SJSA1 (cell line): ENCODE results near the gene MTA1. TPM values are rescaled to one million over a fixed set of nuclear protein-coding genes. Genes with fewer than 3 reads are reported as not detected.

Experiments
- DNase-seq, 2 experiments: peaks; one replicate each; pipeline ENCODE4 v3.0.0-alpha.2; 2015 to 2020; ENCODE audit warnings: low spot score in 2 of 2, low read depth in 1 of 2
- H3K27ac ChIP-seq: fragments of 250-450 bp; sonication (Bioruptor Pico); 2 replicates; pipeline ENCODE4 v1.5.1; 2020; ENCODE audit warnings: mild to moderate bottlenecking, moderate library complexity
- H3K27me3 ChIP-seq: fragments of 250-450 bp; sonication (Bioruptor Pico); replicated peaks from 2 replicates; pipeline ENCODE4 v1.5.1; 2020; ENCODE audit warnings: mild to moderate bottlenecking, moderate library complexity
- H3K36me3 ChIP-seq: fragments of 250-450 bp; sonication (Bioruptor Pico); 2 replicates; pipeline ENCODE4 v1.5.1; 2020; ENCODE audit warnings: mild to moderate bottlenecking
- H3K4me1 ChIP-seq: fragments of 250-450 bp; sonication (Bioruptor Pico); replicated peaks from 2 replicates; pipeline ENCODE4 v1.6.1; 2021; ENCODE audit warnings: mild to moderate bottlenecking
- H3K4me3 ChIP-seq: fragments of 250-450 bp; sonication (Bioruptor Pico); 2 replicates; pipeline ENCODE4 v1.5.1; 2020; ENCODE audit warnings: mild to moderate bottlenecking
- H3K9me3 ChIP-seq: fragments of 250-450 bp; sonication (Bioruptor Pico); replicated peaks from 2 replicates; pipeline ENCODE4 v1.5.1; 2020; ENCODE audit warnings: mild to moderate bottlenecking
- total RNA-seq: library from RNA; depleted of rRNA; stranded (reverse); fragments of >200 nt; shearing (Covaris generic); gene quantifications from 2 replicates; pipeline ENCODE4 v1.2.3, GENCODE V29; 2014

Gene MTA1
- total RNA-seq, 1 experiment from 2014 or later: 29.0 TPM

GRCh38 chr14:105442834-105443233, 23.2 kb downstream of the MTA1 start:
- H3K27me3 ChIP-seq: no peaks in the 10 kb centered on the region
- DNase-seq: no peak
- H3K27ac ChIP-seq: no peak overlapping the region
- no peaks in the 10 kb centered on the region for H3K4me1 ChIP-seq
- no peak overlapping the region for H3K4me3 ChIP-seq
- H3K36me3 ChIP-seq: 0 out of 2 replicates have a peak, but pooled peaks cover 7% of the 10 kb centered on the region
- H3K9me3 ChIP-seq: no peaks in the 10 kb centered on the region

- Histone ChIP-seq H3K27me3 (no peaks in the 10 kb centered on the region), H3K9me3 (no peaks in the 10 kb centered on the region), H3K36me3 (peaks cover 22% of the 10 kb centered on the region), H3K4me1 (no peaks in the 10 kb centered on the region), H3K4me3 (no peak overlapping the region), H3K27ac (no peak overlapping the region)
- no peak for DNase-seq
Observed at GRCh38 chr14:105444859-105445258, 25.2 kb downstream of the MTA1 start.

- H3K9me3 ChIP-seq: no peaks in the 10 kb centered on the region
- no peak overlapping the region for H3K4me3 ChIP-seq
- H3K4me1 ChIP-seq: no peaks in the 10 kb centered on the region
- no peak for DNase-seq
- H3K27ac ChIP-seq: no peak overlapping the region
- H3K36me3 ChIP-seq: peaks cover 27% of the 10 kb centered on the region
- H3K27me3 ChIP-seq: no peaks in the 10 kb centered on the region
Observed at GRCh38 chr14:105445290-105445689, 25.7 kb downstream of the MTA1 start.

GRCh38 chr14:105445901-105446845, 26.5 kb downstream of the MTA1 start:
- Histone ChIP-seq H3K36me3 (peaks cover 34% of the 10 kb centered on the region), H3K27me3 (no peaks in the 10 kb centered on the region), H3K4me3 (no peak overlapping the region), H3K4me1 (no peaks in the 10 kb centered on the region), H3K9me3 (no peaks in the 10 kb centered on the region), H3K27ac (no peak overlapping the region)
- DNase-seq: no peak

- Histone ChIP-seq H3K36me3 (peaks cover 36% of the 10 kb centered on the region), H3K27me3 (no peaks in the 10 kb centered on the region), H3K4me1 (no peaks in the 10 kb centered on the region), H3K27ac (no peak overlapping the region), H3K4me3 (no peak overlapping the region), H3K9me3 (no peaks in the 10 kb centered on the region)
- DNase-seq: no peak
Observed at GRCh38 chr14:105446971-105447370, 27.3 kb downstream of the MTA1 start.

GRCh38 chr14:105447651-105448640, 28.3 kb downstream of the MTA1 start:
- Histone ChIP-seq H3K9me3 (no peaks in the 10 kb centered on the region), H3K27ac (no peak overlapping the region), H3K4me3 (no peak overlapping the region), H3K36me3 (peaks cover 39% of the 10 kb centered on the region), H3K27me3 (no peaks in the 10 kb centered on the region), H3K4me1 (no peaks in the 10 kb centered on the region)
- DNase-seq: no peak

GRCh38 chr14:105448706-105449111, 29.1 kb downstream of the MTA1 start:
- peak in 1 of 2 experiments; percentile 37 for DNase-seq
- H3K27me3 ChIP-seq: no peaks in the 10 kb centered on the region
- H3K9me3 ChIP-seq: no peaks in the 10 kb centered on the region
- H3K4me3 ChIP-seq: no peak overlapping the region
- no peaks in the 10 kb centered on the region for H3K4me1 ChIP-seq
- no peak overlapping the region for H3K27ac ChIP-seq
- peaks cover 43% of the 10 kb centered on the region for H3K36me3 ChIP-seq

- Histone ChIP-seq H3K27ac (no peak overlapping the region), H3K4me3 (no peak overlapping the region)
Observed at GRCh38 chr14:105449276-105450122, 29.9 kb downstream of the MTA1 start.

GRCh38 chr14:105450123-105450505, 30.5 kb downstream of the MTA1 start:
- no peaks in the 10 kb centered on the region for H3K27me3 ChIP-seq
- no peak overlapping the region for H3K4me3 ChIP-seq
- peaks cover 50% of the 10 kb centered on the region for H3K36me3 ChIP-seq
- H3K4me1 ChIP-seq: no peaks in the 10 kb centered on the region
- no peak overlapping the region for H3K27ac ChIP-seq
- DNase-seq: no peak
- no peaks in the 10 kb centered on the region for H3K9me3 ChIP-seq

More at GRCh38 chr14:105449276-105450122, 29.9 kb downstream of the MTA1 start:
- DNase-seq: no peak
- H3K9me3 ChIP-seq: no peaks in the 10 kb centered on the region
- no peaks in the 10 kb centered on the region for H3K27me3 ChIP-seq
- H3K36me3 ChIP-seq: peaks cover 49% of the 10 kb centered on the region
- no peaks in the 10 kb centered on the region for H3K4me1 ChIP-seq

GRCh38 chr14:105450864-105451720, 31.5 kb downstream of the MTA1 start:
- no peaks in the 10 kb centered on the region for H3K9me3 ChIP-seq
- H3K27me3 ChIP-seq: no peaks in the 10 kb centered on the region
- H3K36me3 ChIP-seq: peaks cover 60% of the 10 kb centered on the region
- H3K27ac ChIP-seq: no peak overlapping the region
- H3K4me1 ChIP-seq: no peaks in the 10 kb centered on the region
- DNase-seq: no peak
- no peak overlapping the region for H3K4me3 ChIP-seq

GRCh38 chr14:105452963-105453362, 33.3 kb downstream of the MTA1 start:
- no peaks in the 10 kb centered on the region for H3K27me3 ChIP-seq
- no peaks in the 10 kb centered on the region for H3K4me1 ChIP-seq
- H3K27ac ChIP-seq: no peak overlapping the region
- no peak overlapping the region for H3K4me3 ChIP-seq
- peaks cover 60% of the 10 kb centered on the region for H3K36me3 ChIP-seq
- H3K9me3 ChIP-seq: no peaks in the 10 kb centered on the region
- DNase-seq: no peak

- H3K36me3 ChIP-seq: peaks cover 56% of the 10 kb centered on the region
- H3K9me3 ChIP-seq: no peaks in the 10 kb centered on the region
- no peak for DNase-seq
- H3K4me3 ChIP-seq: no peak overlapping the region
- H3K27me3 ChIP-seq: no peaks in the 10 kb centered on the region
- no peaks in the 10 kb centered on the region for H3K4me1 ChIP-seq
- no peak overlapping the region for H3K27ac ChIP-seq
Observed at GRCh38 chr14:105453847-105454246, 34.2 kb downstream of the MTA1 start.
